ENCODE measurements around the gene CHODL.

GRCh38 chr21:18289876-18290275, 45.2 kb downstream of the CHODL start:
- TF ChIP-seq POLR2A (IDR thresholded peaks at IDR 0.05) (no peak), CTCF (IDR thresholded peaks at IDR 0.05) (no peak), POLR2AphosphoS5 (IDR thresholded peaks at IDR 0.05) (no peak)
